ENCODE measurements around the gene NAIP.
"Not testable (repeated sequence)": the region's sequence is repeated elsewhere in the genome, so short reads cannot be mapped to it uniquely, and the experiment has no call there.

Gene NAIP
- total RNA-seq = 3.0 to 52.3 (median 30.6) reads per million in 17 experiments

DNA sequence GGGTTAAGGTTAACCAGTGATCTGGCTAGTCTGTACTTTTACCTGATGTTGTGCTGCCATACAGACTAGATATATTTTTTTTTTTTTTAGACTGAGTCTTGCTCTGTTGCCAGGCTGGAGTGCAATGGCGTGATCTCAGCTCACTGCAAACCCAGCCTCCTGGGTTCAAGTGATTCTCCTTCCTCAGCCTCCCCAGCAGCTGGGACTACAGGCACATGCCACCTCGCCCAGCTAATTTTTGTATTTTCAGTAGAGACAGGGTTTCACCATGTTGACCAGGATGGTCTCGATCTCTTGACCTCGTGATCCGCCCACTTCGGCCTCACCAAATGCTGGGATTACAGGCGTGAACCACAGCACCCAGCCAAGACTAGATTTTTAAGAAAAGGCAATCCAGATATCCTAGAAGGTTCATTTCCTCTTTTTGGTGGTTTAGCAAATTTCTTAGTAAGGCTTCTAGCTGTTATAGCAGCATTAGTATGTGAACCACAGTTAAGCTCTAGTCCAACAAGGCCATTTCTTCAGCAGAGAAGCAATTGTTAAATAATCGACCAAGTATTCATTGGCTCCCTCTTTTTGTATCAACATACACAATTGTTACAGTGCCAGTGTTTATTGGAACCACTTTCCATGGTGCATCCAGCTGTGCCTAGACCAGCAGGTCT, at the start of gene NAIP:
TSS of gene NAIP (minus strand) at position 51 of the 665 bp plus-strand sequence. CDS start 12,424 bp downstream, outside the sequence.
- not testable (repeated sequence) for DNase-seq

GRCh38 chr5:71067262-71067928, 42.3 kb upstream of the NAIP start, which contains the start of gene GTF2H2:
GTF2H2 (minus strand) TSS chr5:71067676; CDS start chr5:71062763, 4,913 bp downstream.
- DNase-seq = not testable (repeated sequence)

DNA sequence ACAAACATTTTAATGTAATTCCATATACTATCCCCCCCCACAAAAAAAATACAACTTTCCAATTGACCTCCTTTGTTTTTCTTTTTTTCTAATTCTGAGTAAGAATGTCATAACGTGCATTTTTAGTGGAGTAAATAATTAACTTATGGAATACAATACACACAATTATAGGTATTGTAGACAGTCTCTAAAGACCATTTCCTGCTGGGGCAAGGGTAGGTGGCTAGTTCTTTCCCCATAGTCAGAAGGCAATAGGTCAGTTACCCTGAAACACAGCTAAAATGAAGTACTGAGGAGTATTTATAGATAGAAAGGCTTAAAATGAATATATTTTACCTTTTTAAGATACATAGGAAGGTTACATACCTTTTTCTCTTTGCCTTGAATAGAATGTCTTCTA, 36.2 kb upstream of the NAIP start:
- not testable (repeated sequence) for DNase-seq

DNA sequence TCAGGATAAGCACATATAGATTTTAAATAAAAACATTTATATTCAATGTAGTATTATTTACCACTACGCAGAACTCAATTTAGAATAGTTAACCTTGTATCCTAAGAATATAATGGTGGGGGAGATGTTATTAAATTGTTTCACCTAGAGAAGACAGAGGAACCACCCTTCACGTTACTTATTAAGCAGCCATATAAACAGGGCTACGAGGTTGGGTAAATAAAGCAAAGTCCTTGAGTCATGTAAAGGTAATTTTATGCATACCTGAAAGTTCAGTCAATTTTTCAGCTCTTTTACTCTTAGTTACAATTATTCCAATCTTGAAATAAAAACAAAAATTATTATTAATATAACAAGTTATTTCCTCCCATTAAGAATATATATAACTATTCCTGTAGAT, 34.3 kb upstream of the NAIP start:
- DNase-seq = not testable (repeated sequence)

GRCh38 chr5:71044808-71045207, 19.7 kb upstream of the NAIP start:
- DNase-seq = not testable (repeated sequence)

DNA sequence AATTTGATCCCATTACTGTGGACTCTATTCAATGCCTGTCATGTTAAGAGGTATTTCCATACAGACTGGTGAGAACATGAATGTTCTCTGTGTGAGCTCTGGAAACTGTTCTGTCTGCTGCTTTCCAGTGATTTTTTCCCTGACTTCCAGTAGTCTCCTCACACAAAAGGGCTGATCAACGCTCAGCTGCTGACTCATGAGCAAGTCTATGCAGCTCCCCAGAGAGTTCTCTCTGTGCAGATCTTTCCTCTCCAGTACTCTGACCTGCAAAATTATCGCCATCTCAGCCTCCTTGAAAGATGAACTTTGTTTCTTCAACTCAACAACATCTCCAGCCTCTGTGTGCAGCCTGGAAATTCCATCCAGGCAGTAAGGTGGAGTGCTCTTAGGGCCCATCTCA, 19.0 kb upstream of the NAIP start:
- DNase-seq = not testable (repeated sequence)

GRCh38 chr5:71031046-71031776, 6.1 kb upstream of the NAIP start:
- DNase-seq = not testable (repeated sequence)

- DNase-seq = not testable (repeated sequence)
These were observed 4.5 kb downstream of the NAIP start for GRCh38 chr5:71020643-71021042.

DNA sequence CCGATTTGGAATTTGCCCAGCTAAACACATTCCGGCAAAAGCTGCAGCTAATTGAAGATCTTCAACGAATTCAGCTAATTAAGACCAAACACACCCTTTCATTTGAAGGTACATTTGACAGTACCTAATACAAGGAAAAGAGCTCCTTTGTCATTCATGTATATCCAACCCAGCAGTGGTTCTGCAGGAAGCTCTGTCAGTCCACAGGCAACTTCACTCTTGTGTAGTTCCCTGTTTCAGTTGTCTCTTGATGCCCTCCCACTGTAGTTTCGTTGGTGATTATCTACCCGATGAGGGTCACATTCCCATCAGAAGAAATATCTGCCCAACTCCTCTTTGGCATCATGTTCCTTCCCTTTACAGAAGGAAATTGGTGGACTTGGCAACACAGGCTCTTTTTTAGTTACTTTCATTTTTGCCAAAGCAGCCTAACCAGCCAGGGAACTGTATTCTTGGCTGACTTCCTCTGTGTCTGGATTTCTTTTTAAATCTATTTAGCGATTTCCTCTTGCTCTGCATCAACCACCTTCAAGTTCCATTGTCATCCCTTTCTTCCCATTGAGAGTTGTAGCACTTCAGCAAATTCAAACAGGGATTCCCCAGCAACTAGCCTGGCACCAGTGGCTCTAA, 6.6 kb downstream of the NAIP start:
- not testable (repeated sequence) for DNase-seq

- peak; percentile 2 to 56 (median 18) for DNase-seq
These were observed 11.0 kb downstream of the NAIP start for GRCh38 chr5:71014176-71014575.

- peak in 1 of 4 experiments; percentile 0 for DNase-seq
These were observed 11.6 kb downstream of the NAIP start for GRCh38 chr5:71013575-71013974.

DNA sequence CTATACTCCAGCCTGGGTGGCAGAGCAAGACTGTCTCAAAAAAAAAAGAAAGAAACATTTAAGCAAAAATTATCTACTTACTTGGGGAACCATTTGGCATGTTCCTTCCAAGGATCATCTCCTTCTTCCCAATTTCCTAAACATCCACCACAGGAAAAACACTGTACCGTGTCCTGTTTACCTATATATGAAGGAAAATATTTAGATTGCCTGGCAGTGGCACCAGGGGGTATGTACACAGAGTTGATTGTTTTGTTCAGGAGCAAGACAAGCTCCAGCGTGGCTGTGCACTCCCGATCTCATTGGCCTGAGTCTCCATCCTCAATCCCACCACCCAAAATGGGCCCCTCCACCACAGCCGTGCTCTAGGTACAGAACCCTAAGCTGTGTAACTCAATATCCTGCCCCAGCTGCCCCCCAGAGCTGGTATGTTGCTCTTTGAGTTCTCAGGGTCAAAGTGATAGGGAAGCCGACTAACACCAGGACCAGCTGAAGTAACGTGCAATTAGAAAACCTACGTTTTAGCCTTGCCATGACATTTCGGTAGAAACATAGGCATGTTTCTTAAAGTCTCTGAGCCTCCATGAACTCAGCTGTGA, 13.8 kb downstream of the NAIP start:
- peak in 1 of 4 experiments; percentile 0 for DNase-seq

GRCh38 chr5:71006983-71007382, 18.2 kb downstream of the NAIP start:
- DNase-seq = peak in 1 of 4 experiments; percentile 0

DNA sequence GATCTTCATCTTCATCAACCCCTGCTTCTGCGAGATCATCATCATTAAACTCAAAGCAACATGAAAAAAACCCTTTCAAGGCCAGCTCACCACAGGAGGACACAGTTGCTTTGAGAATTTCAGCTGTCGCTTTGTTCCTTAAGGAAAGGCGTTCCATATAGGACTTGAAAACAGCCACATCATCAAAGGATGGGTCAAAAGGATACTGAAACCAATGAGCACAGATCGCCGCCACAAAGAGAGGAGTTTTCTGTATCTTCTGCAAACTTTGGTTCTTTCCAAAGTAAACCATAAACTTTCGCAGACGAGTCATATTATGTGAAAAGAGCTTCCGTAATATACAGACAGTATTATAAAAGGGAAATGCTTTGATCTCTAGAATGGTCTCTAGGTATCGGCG, 40.3 kb downstream of the NAIP start:
- not testable (repeated sequence) for DNase-seq

- DNase-seq = not testable (repeated sequence)
These were observed 57.9 kb downstream of the NAIP start for GRCh38 chr5:70967220-70967619.

- not testable (repeated sequence) for DNase-seq
These were observed 60.6 kb downstream of the NAIP start for GRCh38 chr5:70964531-70964930.

GRCh38 chr5:70953068-70953467, 72.1 kb downstream of the NAIP start:
- DNase-seq = not testable (repeated sequence)

GRCh38 chr5:70932560-70932959, 92.6 kb downstream of the NAIP start:
- not testable (repeated sequence) for DNase-seq

- not testable (repeated sequence) for DNase-seq
These were observed 93.3 kb downstream of the NAIP start for GRCh38 chr5:70931709-70932368.

DNA sequence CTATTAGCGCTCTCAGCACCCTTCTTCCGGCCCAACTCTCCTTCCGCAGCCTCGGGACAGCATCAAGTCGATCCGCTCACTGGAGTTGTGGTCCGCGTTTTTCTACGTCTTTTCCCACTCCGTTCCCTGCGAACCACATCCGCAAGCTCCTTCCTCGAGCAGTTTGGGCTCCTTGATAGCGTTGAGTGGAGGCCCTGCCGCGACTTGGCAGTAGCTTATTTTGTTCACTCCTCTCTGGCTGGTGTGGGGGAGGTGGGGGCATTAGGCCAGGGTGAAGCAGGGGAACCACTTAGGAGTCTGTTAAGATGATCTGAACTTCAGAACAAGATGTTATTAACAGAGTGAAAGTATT, 100.0 kb downstream of the NAIP start:
- DNase-seq = not testable (repeated sequence)
